ENCODE measurements around the gene ARHGAP45. TPM values are rescaled to one million over a fixed set of nuclear protein-coding genes. Genes with fewer than 3 reads are reported as not detected.

Gene ARHGAP45
- total RNA-seq, 4 donors from 2014 or later, result 0.83 to 7.6 (median 3.4) TPM

- in situ Hi-C loops (cut with MboI; ENCODE audit: low sequenced_read_pairs in 4 of 4), result no loop called here
- peak within 1 kb of the TSS; percentile 53 to 68 (median 58) for H3K4me3 ChIP-seq
- no peaks in the 10 kb centered on the region for H3K36me3 ChIP-seq
- ATAC-seq, result peak; percentile 78 to 79
- peak within 1 kb of the TSS; percentile 79 to 87 (median 82) for H3K27ac ChIP-seq
- H3K9me3 ChIP-seq, result no peaks in the 10 kb centered on the region
- intact Hi-C loops (cut with DNase I; ENCODE audit: low total_unique reads), result loop anchor here (2.0 kb wide), 1 partner anchor 63 kb away; the partner anchor contains the start of gene GPX4
- peaks cover 25 to 29% of the 10 kb centered on the region in 2 donors for H3K4me1 ChIP-seq
- H3K27me3 ChIP-seq, result no peaks in the 10 kb centered on the region
- peak; percentile 98 to 99 for DNase-seq
- peak; percentile 94 to 96 for TF ChIP-seq POLR2A (IDR thresholded peaks at IDR 0.05)
- TF ChIP-seq, protein P1, sequence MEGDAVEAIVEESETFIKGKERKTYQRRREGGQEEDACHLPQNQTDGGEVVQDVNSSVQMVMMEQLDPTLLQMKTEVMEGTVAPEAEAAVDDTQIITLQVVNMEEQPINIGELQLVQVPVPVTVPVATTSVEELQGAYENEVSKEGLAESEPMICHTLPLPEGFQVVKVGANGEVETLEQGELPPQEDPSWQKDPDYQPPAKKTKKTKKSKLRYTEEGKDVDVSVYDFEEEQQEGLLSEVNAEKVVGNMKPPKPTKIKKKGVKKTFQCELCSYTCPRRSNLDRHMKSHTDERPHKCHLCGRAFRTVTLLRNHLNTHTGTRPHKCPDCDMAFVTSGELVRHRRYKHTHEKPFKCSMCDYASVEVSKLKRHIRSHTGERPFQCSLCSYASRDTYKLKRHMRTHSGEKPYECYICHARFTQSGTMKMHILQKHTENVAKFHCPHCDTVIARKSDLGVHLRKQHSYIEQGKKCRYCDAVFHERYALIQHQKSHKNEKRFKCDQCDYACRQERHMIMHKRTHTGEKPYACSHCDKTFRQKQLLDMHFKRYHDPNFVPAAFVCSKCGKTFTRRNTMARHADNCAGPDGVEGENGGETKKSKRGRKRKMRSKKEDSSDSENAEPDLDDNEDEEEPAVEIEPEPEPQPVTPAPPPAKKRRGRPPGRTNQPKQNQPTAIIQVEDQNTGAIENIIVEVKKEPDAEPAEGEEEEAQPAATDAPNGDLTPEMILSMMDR (IDR thresholded peaks at IDR 0.05 in 4 of 5, conservative IDR thresholded peaks at IDR 0.05 in 1 of 5), result no peak
Measured at GRCh38 chr19:1039646-1040475, 27.1 kb upstream of the ARHGAP45 start, which contains the start of gene ABCA7. Gene ABCA7, plus strand, starts transcription at chr19:1040107. Its CDS starts 1,255 bp downstream, at chr19:1041362.

- intact Hi-C loops (cut with DNase I; ENCODE audit: low total_unique reads), result loop anchor here (1.0 to 2.0 kb wide), 2 partner anchors 19 to 62 kb away; partner anchors contain the start of genes GPX4, RNU6-2 and TMEM259
- peak overlapping the region; percentile 79 to 87 (median 82) for H3K27ac ChIP-seq
- in situ Hi-C loops (cut with MboI; ENCODE audit: low sequenced_read_pairs in 4 of 4), result no loop called here
Measured at GRCh38 chr19:1040476-1041271, 26.3 kb upstream of the ARHGAP45 start.

DNA sequence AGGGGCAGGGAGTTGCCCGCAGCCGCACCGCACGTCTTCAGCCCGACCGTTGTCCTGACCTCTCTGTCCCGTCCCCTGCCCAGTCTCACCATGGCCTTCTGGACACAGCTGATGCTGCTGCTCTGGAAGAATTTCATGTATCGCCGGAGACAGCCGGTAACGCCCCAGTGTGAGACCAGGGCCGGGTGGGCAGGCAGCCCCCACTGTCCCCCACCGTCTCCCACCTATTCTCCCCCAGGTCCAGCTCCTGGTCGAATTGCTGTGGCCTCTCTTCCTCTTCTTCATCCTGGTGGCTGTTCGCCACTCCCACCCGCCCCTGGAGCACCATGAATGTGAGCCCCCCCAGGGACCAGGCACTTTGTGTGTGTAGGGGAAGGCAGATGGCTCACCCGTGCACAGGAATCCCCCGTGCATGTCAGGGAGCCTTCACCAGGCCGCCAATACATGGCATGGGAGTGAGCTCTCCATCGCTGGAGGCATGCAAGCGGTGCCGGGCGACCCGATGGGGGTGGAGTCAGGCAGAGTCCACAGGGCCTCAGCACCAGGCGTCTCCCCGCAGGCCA lies 25.6 kb upstream of the ARHGAP45 start:
- in situ Hi-C loops (cut with MboI; ENCODE audit: low sequenced_read_pairs in 4 of 4), result no loop called here
- peaks cover 25 to 29% of the 10 kb centered on the region in 2 donors for H3K4me1 ChIP-seq

More at GRCh38 chr19:1040476-1041271, 26.3 kb upstream of the ARHGAP45 start:
- Histone ChIP-seq H3K9me3 (no peaks in the 10 kb centered on the region), H3K4me3 (peak overlapping the region; percentile 47 to 68 (median 58)), H3K36me3 (no peaks in the 10 kb centered on the region), H3K27me3 (no peaks in the 10 kb centered on the region), H3K4me1 (peaks cover 25 to 29% of the 10 kb centered on the region in 2 donors)
- peak; percentile 38 to 58 for TF ChIP-seq POLR2A (IDR thresholded peaks at IDR 0.05)
- TF ChIP-seq, protein P1 (IDR thresholded peaks at IDR 0.05 in 4 of 5, conservative IDR thresholded peaks at IDR 0.05 in 1 of 5), result no peak
- DNase-seq, result peak; percentile 89 to 92
- peak; percentile 81 to 82 for ATAC-seq

More for the DNA sequence above, 25.6 kb upstream of the ARHGAP45 start:
- TF ChIP-seq, protein P1 (IDR thresholded peaks at IDR 0.05 in 4 of 5, conservative IDR thresholded peaks at IDR 0.05 in 1 of 5), result no peak
- TF ChIP-seq POLR2A (IDR thresholded peaks at IDR 0.05), result no peak
- no peaks in the 10 kb centered on the region for H3K27me3 ChIP-seq
- H3K36me3 ChIP-seq, result peaks cover 0 to 4% of the 10 kb centered on the region in 2 donors
- no peaks in the 10 kb centered on the region for H3K9me3 ChIP-seq
- DNase-seq (no peak), ATAC-seq (peak; percentile 22 to 30)
- intact Hi-C loops (cut with DNase I; ENCODE audit: low total_unique reads), result loop anchor here (1.0 to 2.0 kb wide), 2 partner anchors 20 to 61 kb away; partner anchors contain the start of genes GPX4, RNU6-2 and TMEM259
- H3K27ac ChIP-seq, result peak overlapping the region; percentile 79 to 87 (median 82)
- H3K4me3 ChIP-seq, result peak overlapping the region; percentile 47 to 68 (median 58)

All from gastrocnemius medialis (tissue), 4 donors.